ENCODE data around the gene SRL.
A peak's percentile ranks its signal among the peaks of the same experiment; 100 is the strongest.

The SRL gene

DNA sequence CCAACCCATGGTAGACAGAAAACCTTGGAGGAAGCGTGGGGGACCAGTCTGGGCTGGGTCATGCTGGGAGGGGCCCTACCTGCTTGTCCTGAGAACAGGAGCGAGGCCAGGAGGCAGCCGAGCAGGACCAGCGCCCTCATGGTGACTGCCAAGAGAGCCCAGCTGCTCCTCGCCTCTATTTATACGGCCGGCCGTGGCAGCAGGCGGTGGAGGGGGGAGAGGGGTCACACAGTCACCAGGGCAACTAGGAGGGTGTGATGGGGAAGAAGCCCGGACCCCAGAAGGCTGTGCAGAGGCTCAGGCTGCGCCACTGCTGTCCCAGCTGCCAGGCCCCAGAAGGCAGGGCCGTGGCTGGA lies at the start of gene SRL:
SRL (minus strand) TSS at position 153 of the 356 bp plus-strand sequence; CDS start at position 140, 13 bp downstream.
- no peaks in the 10 kb centered on the region for H3K9me3 Mint-ChIP-seq
- peaks cover 53% of the 10 kb centered on the region for H3K27me3 Mint-ChIP-seq
- no peaks in the 10 kb centered on the region for H3K36me3 Mint-ChIP-seq (ENCODE audit: low read depth)
- intact Hi-C loops (cut with micrococcal nuclease) = no loop called here
- H3K4me1 Mint-ChIP-seq (ENCODE audit: low read depth) = peaks cover 26% of the 10 kb centered on the region
- no peak within 1 kb of the TSS for H3K4me3 Mint-ChIP-seq
- no peak within 1 kb of the TSS for H3K27ac Mint-ChIP-seq

GRCh38 chr16:4290236-4290830 lies 48.5 kb upstream of the SRL start:
- Mint-ChIP-seq H3K27me3 (peaks cover 46% of the 10 kb centered on the region), H3K4me3 (no peak overlapping the region), H3K4me1 (ENCODE audit: low read depth) (peaks cover 29% of the 10 kb centered on the region), H3K27ac (peak overlapping the region; percentile 56), H3K9me3 (no peaks in the 10 kb centered on the region), H3K36me3 (ENCODE audit: low read depth) (no peaks in the 10 kb centered on the region)
- intact Hi-C loops (cut with micrococcal nuclease) = loop anchor here (1.0 kb wide), 1 partner anchor 17 kb away; no protein-coding TSS in a partner anchor

DNA sequence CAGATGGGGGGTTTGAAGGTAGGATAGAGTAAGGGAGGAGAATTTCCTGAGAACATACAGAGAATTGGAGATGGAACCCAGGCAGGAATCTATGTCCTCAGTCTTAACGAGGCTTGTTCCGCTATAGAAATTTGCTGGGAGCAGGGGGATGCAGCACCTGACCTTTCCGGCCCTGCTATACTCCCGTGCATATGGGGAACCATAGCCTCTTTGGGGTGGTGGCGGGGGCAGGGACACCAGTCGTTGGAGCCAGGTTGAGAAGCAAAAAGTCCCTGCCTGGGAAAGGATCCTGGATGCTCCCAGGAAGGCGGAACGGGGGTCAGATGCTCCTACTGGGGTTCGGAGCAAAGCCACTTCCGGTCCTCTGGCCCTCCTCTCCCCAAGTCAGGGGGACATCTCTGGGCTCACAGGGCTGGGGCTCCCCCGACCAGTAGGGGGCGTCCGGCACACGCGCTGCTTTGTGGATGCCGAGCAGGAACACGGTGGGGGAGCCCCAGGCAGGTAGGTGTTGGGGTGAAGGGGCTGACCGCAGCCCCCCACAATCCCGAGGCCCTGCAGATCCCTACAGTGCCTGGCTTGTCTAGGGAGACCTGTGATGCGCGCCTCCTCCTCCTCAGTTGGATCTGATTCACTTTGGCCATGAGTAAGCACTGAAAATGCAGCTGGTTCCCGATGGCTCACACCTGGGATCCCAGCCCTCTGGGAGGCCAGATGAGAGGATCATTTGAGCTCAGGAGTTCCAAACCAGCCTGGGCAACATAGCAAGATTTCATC lies 46.5 kb upstream of the SRL start:
- Mint-ChIP-seq H3K4me1 (ENCODE audit: low read depth) (peaks cover 30% of the 10 kb centered on the region), H3K27me3 (peaks cover 40% of the 10 kb centered on the region), H3K27ac (no peak overlapping the region), H3K9me3 (no peaks in the 10 kb centered on the region), H3K4me3 (no peak overlapping the region), H3K36me3 (ENCODE audit: low read depth) (no peaks in the 10 kb centered on the region)
- intact Hi-C loops (cut with micrococcal nuclease) = loop anchor here (1.0 kb wide), 1 partner anchor 42 kb away; no protein-coding TSS in a partner anchor

DNA sequence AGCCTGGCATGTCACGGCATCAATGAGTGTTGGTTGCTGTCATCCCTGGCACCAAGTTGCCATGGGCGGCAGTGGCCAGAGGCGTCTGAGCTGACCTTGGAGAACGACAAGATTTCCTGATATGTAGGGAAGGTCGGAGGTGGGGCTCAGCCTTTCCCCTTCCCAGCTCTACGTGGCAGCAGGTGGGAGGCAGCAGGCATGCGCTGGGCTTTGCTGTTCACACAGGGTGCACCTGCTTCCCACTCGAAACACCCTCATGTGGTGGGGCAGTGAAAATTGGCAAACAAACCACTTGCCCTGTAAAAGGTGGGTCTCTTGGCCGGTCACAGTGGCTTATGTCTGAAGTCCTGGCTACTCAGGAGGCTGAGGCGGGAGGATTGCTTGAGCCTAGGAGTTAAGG lies 43.3 kb upstream of the SRL start:
- peaks cover 9% of the 10 kb centered on the region for H3K9me3 Mint-ChIP-seq
- no peaks in the 10 kb centered on the region for H3K36me3 Mint-ChIP-seq (ENCODE audit: low read depth)
- peaks cover 33% of the 10 kb centered on the region for H3K27me3 Mint-ChIP-seq
- H3K27ac Mint-ChIP-seq = peak overlapping the region; percentile 5
- intact Hi-C loops (cut with micrococcal nuclease) = no loop called here
- peaks cover 27% of the 10 kb centered on the region for H3K4me1 Mint-ChIP-seq (ENCODE audit: low read depth)
- no peak overlapping the region for H3K4me3 Mint-ChIP-seq

DNA sequence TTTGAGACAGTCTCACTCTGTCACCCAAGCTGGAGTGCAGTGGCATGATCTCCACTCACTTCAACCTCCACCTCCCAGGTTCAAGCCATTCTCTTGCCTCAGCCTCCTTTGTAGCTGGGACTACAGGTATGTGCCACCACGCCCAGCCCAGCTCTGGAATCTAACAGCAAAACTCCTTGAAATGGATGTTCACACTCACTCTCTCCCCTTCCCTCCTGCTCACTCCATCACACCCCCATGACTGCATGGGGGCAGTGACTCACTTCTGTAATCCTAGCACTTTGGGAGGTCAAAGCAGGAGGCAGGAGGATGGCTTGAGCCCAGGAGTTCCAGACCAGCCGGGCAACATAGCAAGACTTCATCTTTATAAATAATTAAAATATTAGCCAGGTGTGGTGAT lies 42.1 kb upstream of the SRL start:
- Mint-ChIP-seq H3K4me1 (ENCODE audit: low read depth) (peaks cover 27% of the 10 kb centered on the region), H3K27me3 (peaks cover 33% of the 10 kb centered on the region), H3K9me3 (peaks cover 9% of the 10 kb centered on the region), H3K36me3 (ENCODE audit: low read depth) (no peaks in the 10 kb centered on the region), H3K4me3 (no peak overlapping the region), H3K27ac (peak overlapping the region; percentile 3)
- intact Hi-C loops (cut with micrococcal nuclease) = no loop called here

- no peak overlapping the region for H3K4me3 Mint-ChIP-seq
- peaks cover 9% of the 10 kb centered on the region for H3K9me3 Mint-ChIP-seq
- H3K36me3 Mint-ChIP-seq (ENCODE audit: low read depth) = no peaks in the 10 kb centered on the region
- peaks cover 29% of the 10 kb centered on the region for H3K27me3 Mint-ChIP-seq
- H3K27ac Mint-ChIP-seq = peak overlapping the region; percentile 3
- H3K4me1 Mint-ChIP-seq (ENCODE audit: low read depth) = peaks cover 25% of the 10 kb centered on the region
- intact Hi-C loops (cut with micrococcal nuclease) = no loop called here
Measured at GRCh38 chr16:4283441-4283840, 41.6 kb upstream of the SRL start.

GRCh38 chr16:4280625-4281024 lies 38.7 kb upstream of the SRL start:
- no peaks in the 10 kb centered on the region for H3K36me3 Mint-ChIP-seq (ENCODE audit: low read depth)
- H3K4me3 Mint-ChIP-seq = no peak overlapping the region
- peaks cover 17% of the 10 kb centered on the region for H3K4me1 Mint-ChIP-seq (ENCODE audit: low read depth)
- intact Hi-C loops (cut with micrococcal nuclease) = no loop called here
- H3K27me3 Mint-ChIP-seq = peaks cover 24% of the 10 kb centered on the region
- H3K27ac Mint-ChIP-seq = no peak overlapping the region
- H3K9me3 Mint-ChIP-seq = peaks cover 9% of the 10 kb centered on the region

- intact Hi-C loops (cut with micrococcal nuclease) = no loop called here
- peaks cover 11% of the 10 kb centered on the region for H3K27me3 Mint-ChIP-seq
- H3K9me3 Mint-ChIP-seq = peaks cover 9% of the 10 kb centered on the region
- H3K27ac Mint-ChIP-seq = no peak overlapping the region
- H3K4me3 Mint-ChIP-seq = no peak overlapping the region
- no peaks in the 10 kb centered on the region for H3K36me3 Mint-ChIP-seq (ENCODE audit: low read depth)
- peaks cover 8% of the 10 kb centered on the region for H3K4me1 Mint-ChIP-seq (ENCODE audit: low read depth)
Measured at GRCh38 chr16:4277987-4278513, 36.2 kb upstream of the SRL start.

GRCh38 chr16:4275861-4276260 lies 34.0 kb upstream of the SRL start:
- no peak overlapping the region for H3K27ac Mint-ChIP-seq
- H3K4me1 Mint-ChIP-seq (ENCODE audit: low read depth) = peaks cover 11% of the 10 kb centered on the region
- peaks cover 5% of the 10 kb centered on the region for H3K27me3 Mint-ChIP-seq
- intact Hi-C loops (cut with micrococcal nuclease) = no loop called here
- H3K4me3 Mint-ChIP-seq = no peak overlapping the region
- H3K9me3 Mint-ChIP-seq = peaks cover 6% of the 10 kb centered on the region
- peaks cover 5% of the 10 kb centered on the region for H3K36me3 Mint-ChIP-seq (ENCODE audit: low read depth)

DNA sequence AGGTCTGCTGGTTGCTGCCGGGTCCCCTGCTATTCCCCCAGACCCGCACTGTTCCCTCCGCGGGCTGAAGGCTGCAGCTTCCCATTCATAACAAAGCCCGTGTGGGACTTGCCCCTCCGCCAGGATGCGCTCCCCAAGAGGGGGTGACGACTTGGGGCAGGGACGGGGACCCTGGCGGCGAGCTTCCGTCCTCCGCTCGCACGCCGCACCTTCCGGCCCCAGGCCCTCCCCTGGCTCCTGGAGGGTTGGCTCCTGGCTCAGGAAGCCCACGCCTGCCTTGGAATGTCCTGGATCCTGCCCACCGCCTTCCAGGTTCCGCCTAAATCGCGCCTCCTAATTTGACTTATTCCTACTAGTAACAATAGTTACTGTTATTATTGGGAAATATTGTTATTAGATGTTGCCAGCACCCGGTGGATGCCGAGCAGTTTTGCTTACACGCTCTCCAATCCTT lies 32.0 kb upstream of the SRL start:
- H3K4me3 Mint-ChIP-seq = peak overlapping the region; percentile 88
- peaks cover 18% of the 10 kb centered on the region for H3K4me1 Mint-ChIP-seq (ENCODE audit: low read depth)
- H3K36me3 Mint-ChIP-seq (ENCODE audit: low read depth) = peaks cover 5% of the 10 kb centered on the region
- peak overlapping the region; percentile 91 for H3K27ac Mint-ChIP-seq
- H3K9me3 Mint-ChIP-seq = no peaks in the 10 kb centered on the region
- H3K27me3 Mint-ChIP-seq = peaks cover 4% of the 10 kb centered on the region
- intact Hi-C loops (cut with micrococcal nuclease) = loop anchor here (5.0 kb wide), 2 partner anchors 33 to 53 kb away; no protein-coding TSS in a partner anchor

DNA sequence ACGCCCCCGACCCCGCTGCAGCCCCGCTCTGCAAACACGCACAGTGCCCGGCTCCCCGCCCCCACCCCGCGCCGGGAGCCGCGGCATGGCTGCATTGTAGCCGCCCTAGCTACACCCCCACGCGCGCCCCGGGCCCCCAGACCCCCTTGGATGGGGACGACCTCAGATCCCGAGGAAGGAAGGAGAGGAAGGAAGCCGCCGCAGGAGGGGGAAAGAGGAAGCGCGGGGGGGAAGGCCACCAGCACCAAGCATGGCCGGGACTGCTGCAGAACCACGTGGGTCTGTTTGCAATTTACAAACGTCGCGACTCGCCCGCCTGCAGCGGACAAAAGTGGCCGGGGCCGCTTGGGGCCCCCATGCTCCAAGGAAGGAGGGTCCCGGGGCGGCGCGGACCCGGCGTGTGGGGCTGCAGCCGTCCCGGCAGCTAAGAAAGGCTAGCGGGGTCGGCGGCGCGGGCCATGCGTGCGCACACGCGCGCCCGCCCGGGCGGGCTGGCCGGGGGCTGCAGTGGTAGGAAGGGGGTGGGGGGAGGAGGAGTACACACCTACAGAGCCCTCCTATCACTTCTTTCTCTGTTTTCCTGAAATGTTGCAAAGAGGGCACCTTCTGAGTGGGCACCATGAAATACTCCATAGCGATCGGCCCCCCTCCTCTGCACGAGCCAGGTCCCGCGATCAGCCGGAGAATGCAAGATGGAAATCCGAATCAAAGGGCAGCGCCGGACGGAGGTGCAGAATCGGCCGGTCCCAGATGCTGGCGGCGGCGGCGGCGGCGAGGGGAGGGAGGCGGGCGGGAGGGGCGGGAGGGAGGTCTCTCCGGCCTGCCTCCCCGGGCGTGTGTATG lies 30.5 kb upstream of the SRL start:
- H3K27me3 Mint-ChIP-seq = peaks cover 4% of the 10 kb centered on the region
- peaks cover 18% of the 10 kb centered on the region for H3K4me1 Mint-ChIP-seq (ENCODE audit: low read depth)
- peaks cover 5% of the 10 kb centered on the region for H3K36me3 Mint-ChIP-seq (ENCODE audit: low read depth)
- H3K4me3 Mint-ChIP-seq = peak overlapping the region; percentile 88
- peak overlapping the region; percentile 91 for H3K27ac Mint-ChIP-seq
- H3K9me3 Mint-ChIP-seq = no peaks in the 10 kb centered on the region
- intact Hi-C loops (cut with micrococcal nuclease) = loop anchor here (5.0 kb wide), 2 partner anchors 35 to 55 kb away; no protein-coding TSS in a partner anchor

- H3K4me3 Mint-ChIP-seq = peak overlapping the region; percentile 88
Measured at GRCh38 chr16:4271176-4272113, 29.6 kb upstream of the SRL start.

GRCh38 chr16:4270595-4270994 lies 28.7 kb upstream of the SRL start:
- intact Hi-C loops (cut with micrococcal nuclease) = loop anchor here (5.0 kb wide), 2 partner anchors 37 to 57 kb away; no protein-coding TSS in a partner anchor
- Mint-ChIP-seq H3K4me3 (peak overlapping the region; percentile 88), H3K36me3 (ENCODE audit: low read depth) (peaks cover 5% of the 10 kb centered on the region), H3K27ac (peak overlapping the region; percentile 91), H3K27me3 (peaks cover 2% of the 10 kb centered on the region), H3K9me3 (no peaks in the 10 kb centered on the region), H3K4me1 (ENCODE audit: low read depth) (peaks cover 18% of the 10 kb centered on the region)

More at GRCh38 chr16:4271176-4272113, 29.6 kb upstream of the SRL start:
- Mint-ChIP-seq H3K27me3 (peaks cover 4% of the 10 kb centered on the region), H3K27ac (peak overlapping the region; percentile 91), H3K9me3 (no peaks in the 10 kb centered on the region), H3K4me1 (ENCODE audit: low read depth) (peaks cover 18% of the 10 kb centered on the region), H3K36me3 (ENCODE audit: low read depth) (peaks cover 5% of the 10 kb centered on the region)
- intact Hi-C loops (cut with micrococcal nuclease) = loop anchor here (1.0 to 5.0 kb wide), 3 partner anchors 17 to 56 kb away; no protein-coding TSS in a partner anchor
